HG03469 (cell line): ENCODE data around the gene BTBD3.

ENCODE experiments used
- ATAC-seq: cut with Tn5 transposase; IDR thresholded peaks from one replicate; pipeline ENCODE4 v1.9.1; 2021; ENCODE audit warnings: mild to moderate bottlenecking, moderate library complexity, moderate number of reproducible peaks; ENCODE audit not compliant: unreplicated experiment

Gene BTBD3

DNA sequence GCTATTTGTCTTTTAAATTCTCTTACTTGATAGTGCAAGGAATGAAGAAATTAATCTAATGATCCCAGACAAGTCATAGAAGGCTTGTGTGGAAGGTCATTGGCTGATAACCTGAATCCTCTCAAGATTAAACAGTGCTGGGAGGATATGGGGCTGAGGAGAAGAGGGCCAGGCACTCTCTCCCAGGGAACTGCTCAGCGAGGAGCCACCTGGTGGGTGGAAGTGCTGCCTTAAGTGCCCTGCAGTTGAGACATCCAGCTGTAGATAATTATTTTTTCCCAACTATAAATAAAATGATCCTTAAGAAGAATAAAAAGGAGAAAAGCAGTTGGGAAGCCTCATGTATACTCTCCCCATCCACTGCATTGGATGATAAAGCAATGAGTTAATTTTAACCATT, 47.9 kb downstream of the BTBD3 start:
- no peak for ATAC-seq

- no peak for ATAC-seq
Observed at GRCh38 chr20:11966186-11966585, 48.5 kb downstream of the BTBD3 start.

GRCh38 chr20:11970243-11970836, 52.6 kb downstream of the BTBD3 start:
- no peak for ATAC-seq

DNA sequence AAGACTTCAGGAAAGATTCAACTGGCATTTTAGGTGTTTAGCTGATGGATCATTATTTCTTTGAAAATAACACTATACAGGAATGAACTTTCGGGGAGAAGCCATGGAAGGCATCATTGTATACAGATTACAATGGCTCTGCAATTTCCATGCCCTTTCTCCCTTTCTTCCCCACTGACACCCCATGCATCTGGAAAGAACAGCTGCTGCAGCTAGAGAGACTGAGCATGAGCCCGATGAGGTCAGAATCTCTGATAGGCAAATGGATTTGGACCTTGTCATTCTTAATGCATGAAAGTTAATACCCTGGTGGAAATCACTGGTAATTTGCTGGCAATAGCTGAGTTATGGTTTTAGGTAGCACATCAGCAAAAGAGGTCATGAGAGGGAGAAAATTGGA, 54.8 kb downstream of the BTBD3 start:
- ATAC-seq = no peak
